Activated T-cell treated with anti-CD3 and anti-CD28 coated beads, Interleukin-2, amount 50 U/mL, for 24 hours (primary cell): ENCODE measurements around the gene FAM149A.

ENCODE experiments used
- DNase-seq: peaks from one replicate; pipeline ENCODE4 v3.0.0-alpha.2; 2020
- H3K27ac Mint-ChIP-seq: 2 replicates; pipeline ENCODE4 v1.8.0; 2020; ENCODE audit warnings: mild to moderate bottlenecking, mixed read lengths
- H3K27me3 Mint-ChIP-seq: 2 replicates; pipeline ENCODE4 v1.8.0; 2020; ENCODE audit warnings: mixed read lengths
- H3K36me3 Mint-ChIP-seq: 2 replicates; pipeline ENCODE4 v1.8.0; 2020; ENCODE audit warnings: low read depth, mixed read lengths
- H3K4me1 Mint-ChIP-seq: 2 replicates; pipeline ENCODE4 v1.8.0; 2020; ENCODE audit warnings: low read depth, mixed read lengths
- H3K4me3 Mint-ChIP-seq: 2 replicates; pipeline ENCODE4 v1.8.0; 2020; ENCODE audit warnings: mild to moderate bottlenecking, moderate library complexity, mixed read lengths
- H3K9me3 Mint-ChIP-seq: 2 replicates; pipeline ENCODE4 v1.8.0; 2020; ENCODE audit warnings: mixed read lengths

FAM149A gene

DNA sequence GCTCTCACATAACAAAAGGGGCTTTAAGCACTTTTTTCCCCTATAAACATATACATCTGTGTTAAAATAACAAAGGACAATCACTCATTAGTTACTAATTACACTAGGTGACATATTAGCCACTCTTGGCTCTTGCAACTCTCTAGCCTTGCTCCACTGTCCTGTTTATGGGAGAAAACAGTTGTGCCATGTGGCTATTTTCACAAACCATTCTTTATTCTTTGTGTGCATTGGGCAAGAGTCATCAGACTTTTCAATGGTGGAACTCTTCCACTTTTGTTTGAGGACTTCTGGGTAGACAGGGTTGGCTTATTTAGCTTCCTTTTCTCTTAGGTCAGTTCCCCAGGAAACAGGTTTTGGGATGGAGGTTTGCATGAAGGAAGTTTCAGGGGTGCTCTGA is 16.0 kb upstream of the FAM149A start:
- peaks cover 14% of the 10 kb centered on the region for H3K27me3 Mint-ChIP-seq

DNA sequence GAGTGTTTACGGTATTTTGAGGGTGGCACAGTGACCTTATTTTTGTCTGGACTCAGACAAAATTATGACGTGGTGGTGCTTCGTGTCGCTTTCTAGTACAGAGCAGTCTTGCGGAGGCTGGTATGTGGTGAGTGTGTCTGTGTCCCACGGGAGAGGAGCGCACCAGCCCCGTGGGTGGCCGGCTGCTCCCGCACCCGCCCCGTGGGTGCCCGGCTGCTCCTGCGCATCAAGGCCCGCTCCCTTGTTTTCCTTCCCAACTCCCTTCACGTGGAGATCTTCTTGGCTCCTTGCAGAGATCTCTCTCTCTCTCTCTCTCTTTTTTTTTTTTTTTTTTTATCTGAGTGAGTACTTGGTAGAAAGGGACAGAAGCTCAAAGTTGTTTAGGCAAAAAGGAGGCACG is 12.2 kb upstream of the FAM149A start:
- Mint-ChIP-seq H3K27me3 (peaks cover 25% of the 10 kb centered on the region), H3K9me3 (no peaks in the 10 kb centered on the region), H3K4me3 (no peak overlapping the region), H3K4me1 (no peaks in the 10 kb centered on the region), H3K27ac (no peak overlapping the region), H3K36me3 (no peaks in the 10 kb centered on the region)
- no peak for DNase-seq

More for the DNA sequence above, 16.0 kb upstream of the FAM149A start:
- Mint-ChIP-seq H3K4me3 (no peak overlapping the region), H3K36me3 (no peaks in the 10 kb centered on the region), H3K4me1 (no peaks in the 10 kb centered on the region), H3K27ac (no peak overlapping the region), H3K9me3 (no peaks in the 10 kb centered on the region)
- DNase-seq = no peak

DNA sequence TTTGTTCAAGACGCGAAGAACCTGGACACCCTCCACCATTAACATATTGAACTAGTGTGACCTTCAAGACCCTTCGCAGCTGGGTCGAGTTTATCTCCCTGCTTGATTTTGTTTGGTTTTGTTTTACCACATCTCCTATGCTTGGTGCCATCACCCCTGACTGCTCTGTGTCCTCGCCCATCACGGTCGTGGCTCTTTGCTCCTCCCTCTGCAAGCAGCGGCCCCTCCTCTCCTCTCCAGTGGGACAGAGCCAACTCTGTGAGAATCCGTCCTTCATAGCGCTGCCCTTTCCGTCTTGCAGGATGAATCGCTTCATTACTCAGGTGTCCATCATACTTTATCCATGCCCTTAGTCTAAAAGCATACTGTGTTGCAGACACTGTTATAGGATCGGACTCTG is 9.1 kb upstream of the FAM149A start:
- Mint-ChIP-seq H3K9me3 (no peaks in the 10 kb centered on the region), H3K27ac (no peak overlapping the region), H3K4me1 (no peaks in the 10 kb centered on the region), H3K27me3 (peaks cover 18% of the 10 kb centered on the region), H3K4me3 (no peak overlapping the region), H3K36me3 (no peaks in the 10 kb centered on the region)
- DNase-seq = no peak

DNA sequence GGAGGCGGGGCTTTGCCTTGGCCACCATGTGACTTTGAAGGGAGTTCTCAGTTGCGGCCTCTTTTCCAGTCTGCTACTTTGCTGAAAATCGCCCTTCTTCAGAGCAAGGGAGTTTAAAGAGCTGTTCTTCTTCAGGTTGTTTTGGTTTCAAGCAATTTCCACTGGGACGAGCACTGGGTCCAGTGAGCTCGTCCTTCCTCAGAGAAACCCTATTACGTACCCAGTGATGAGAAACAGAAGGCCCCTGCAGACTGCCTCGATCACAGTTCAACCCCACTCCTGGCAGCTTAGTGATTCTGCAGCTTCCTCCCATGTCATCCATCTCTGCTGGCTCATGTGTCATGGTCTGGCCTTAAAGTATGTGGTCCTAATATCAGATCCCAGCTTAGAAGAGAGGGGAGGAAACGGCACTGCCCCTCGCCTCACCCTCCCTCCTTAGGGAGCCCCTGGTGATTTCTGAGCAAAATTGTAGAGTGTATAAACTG is 7.8 kb upstream of the FAM149A start:
- H3K27ac Mint-ChIP-seq = no peak overlapping the region
- DNase-seq = no peak
- H3K9me3 Mint-ChIP-seq = no peaks in the 10 kb centered on the region
- H3K4me3 Mint-ChIP-seq = no peak overlapping the region
- no peaks in the 10 kb centered on the region for H3K36me3 Mint-ChIP-seq
- H3K27me3 Mint-ChIP-seq = peaks cover 28% of the 10 kb centered on the region
- no peaks in the 10 kb centered on the region for H3K4me1 Mint-ChIP-seq

DNA sequence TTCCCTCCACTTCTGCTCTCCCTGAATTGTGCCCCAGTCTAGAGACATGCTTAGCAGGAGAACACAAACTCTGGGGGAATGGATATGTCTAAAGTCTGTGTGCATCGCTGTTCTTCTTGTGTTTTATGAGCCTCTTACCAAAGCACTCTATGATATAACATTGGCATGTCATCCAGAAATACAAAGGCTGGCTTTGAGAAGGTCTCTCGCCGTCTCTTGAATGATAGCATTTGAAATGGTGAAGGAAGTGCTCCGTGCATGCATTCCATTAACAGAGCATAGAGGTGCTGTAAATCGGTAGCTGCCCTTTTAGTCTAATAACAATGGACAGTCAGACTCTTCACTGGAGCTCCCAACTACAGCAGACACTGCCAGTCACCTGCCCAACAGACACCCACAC is 7.1 kb upstream of the FAM149A start:
- no peak for DNase-seq
- Mint-ChIP-seq H3K36me3 (no peaks in the 10 kb centered on the region), H3K27me3 (peaks cover 32% of the 10 kb centered on the region)

DNA sequence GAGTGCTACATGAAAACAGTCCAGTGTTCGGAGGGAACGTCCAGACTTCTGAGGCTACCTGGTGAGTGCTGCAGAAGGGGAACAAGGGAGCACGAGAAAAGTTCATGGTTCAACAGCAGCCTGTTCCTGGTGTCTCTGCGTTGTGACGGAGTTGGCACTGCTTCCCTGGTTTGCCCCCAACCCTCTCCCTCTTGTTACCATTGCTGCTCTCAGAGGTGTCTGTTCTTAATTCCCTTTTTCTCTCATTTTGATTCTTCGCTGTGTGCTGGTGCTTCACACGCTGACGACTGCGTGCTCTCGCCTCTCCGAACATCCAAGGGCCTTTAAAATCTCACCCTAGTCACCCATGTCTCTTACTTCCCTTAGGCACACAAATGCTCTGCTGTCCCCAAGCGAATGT is 1.6 kb upstream of the FAM149A start:
- Mint-ChIP-seq H3K27me3 (peaks cover 64% of the 10 kb centered on the region), H3K27ac (no peak overlapping the region), H3K4me1 (peaks cover 8% of the 10 kb centered on the region), H3K9me3 (no peaks in the 10 kb centered on the region), H3K4me3 (no peak overlapping the region), H3K36me3 (no peaks in the 10 kb centered on the region)
- DNase-seq = no peak

More for the DNA sequence above, 7.1 kb upstream of the FAM149A start:
- Mint-ChIP-seq H3K4me3 (no peak overlapping the region), H3K27ac (no peak overlapping the region), H3K9me3 (no peaks in the 10 kb centered on the region), H3K4me1 (no peaks in the 10 kb centered on the region)

DNA sequence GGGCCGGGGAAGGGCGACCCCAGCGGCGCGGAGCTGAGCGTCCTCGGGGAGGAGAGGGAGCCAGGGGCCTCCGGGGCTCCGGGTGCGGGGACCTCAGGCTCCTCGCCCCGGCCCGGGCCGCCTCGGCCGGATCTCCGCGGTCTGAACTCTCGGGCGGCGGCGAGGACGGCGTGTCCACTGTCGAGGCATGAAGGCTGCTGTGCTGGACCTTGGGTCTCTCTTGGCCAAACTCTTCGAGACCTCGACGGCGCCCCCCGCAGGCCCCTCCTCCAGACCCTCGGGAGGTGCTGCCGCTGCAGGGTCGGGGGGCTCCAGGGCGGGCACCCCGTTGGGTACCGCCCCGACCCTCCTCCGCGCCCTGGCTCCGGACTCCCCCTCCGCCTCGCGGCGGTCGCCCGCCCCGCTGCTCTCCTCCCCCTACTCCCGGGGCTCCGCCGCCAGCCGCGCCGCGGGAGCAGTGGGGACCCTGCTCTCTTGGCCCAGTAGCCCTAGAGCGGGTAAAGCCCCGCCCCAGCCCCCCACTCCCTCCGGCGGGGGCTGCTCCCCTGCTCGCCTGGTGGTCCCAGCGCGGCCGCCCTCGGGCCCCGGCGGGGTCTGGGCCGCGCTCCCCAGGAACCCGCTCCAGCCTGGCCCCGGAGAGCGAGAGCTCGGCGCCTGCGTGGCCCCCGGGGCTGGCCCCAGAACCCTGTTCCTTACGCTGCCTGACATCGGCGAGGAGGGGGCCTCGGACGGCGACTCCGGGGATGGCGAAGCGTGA is 564 bp downstream of the FAM149A start:
- H3K36me3 Mint-ChIP-seq = no peaks in the 10 kb centered on the region
- peak overlapping the region; percentile 63 for H3K4me3 Mint-ChIP-seq
- H3K27me3 Mint-ChIP-seq = peaks cover 80% of the 10 kb centered on the region

DNA sequence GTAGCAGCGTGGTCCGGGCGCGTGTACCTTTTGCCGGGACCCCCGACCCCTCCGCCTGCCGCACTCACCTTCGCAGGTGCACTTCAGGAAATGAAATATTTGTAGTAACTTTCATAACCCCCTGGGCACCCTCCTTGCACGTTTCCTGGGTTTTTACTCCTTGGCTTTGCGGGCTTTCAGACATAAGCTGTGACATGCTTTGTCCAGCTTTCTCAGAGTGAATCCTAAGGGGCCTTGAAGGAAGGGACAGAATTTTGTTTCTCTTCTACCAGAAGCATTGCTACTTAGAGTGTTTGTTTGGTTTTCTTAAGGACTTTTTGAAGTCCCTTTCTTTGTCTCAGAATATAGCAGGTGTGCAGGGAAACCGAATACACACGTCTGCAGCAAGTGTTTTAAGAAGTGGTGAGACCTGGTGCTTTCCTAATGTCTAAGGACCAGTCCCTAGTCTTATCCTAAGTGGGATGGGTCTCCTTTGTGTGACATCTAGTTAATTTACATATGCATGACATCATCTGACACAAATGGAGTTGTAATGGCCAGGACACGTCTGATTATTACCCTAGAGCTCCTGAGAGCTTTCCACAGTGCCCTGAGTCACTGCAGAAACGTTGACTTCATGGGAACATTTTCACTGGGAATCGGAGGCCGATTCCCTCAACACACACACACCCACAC is 1.3 kb downstream of the FAM149A start:
- Mint-ChIP-seq H3K27me3 (peaks cover 78% of the 10 kb centered on the region), H3K27ac (no peak overlapping the region), H3K9me3 (no peaks in the 10 kb centered on the region), H3K4me1 (peaks cover 8% of the 10 kb centered on the region), H3K36me3 (no peaks in the 10 kb centered on the region), H3K4me3 (peak overlapping the region; percentile 63)
- no peak for DNase-seq

More for the DNA sequence above, 564 bp downstream of the FAM149A start:
- DNase-seq = peak; percentile 31
- Mint-ChIP-seq H3K9me3 (no peaks in the 10 kb centered on the region), H3K4me1 (peaks cover 8% of the 10 kb centered on the region), H3K27ac (no peak overlapping the region)

DNA sequence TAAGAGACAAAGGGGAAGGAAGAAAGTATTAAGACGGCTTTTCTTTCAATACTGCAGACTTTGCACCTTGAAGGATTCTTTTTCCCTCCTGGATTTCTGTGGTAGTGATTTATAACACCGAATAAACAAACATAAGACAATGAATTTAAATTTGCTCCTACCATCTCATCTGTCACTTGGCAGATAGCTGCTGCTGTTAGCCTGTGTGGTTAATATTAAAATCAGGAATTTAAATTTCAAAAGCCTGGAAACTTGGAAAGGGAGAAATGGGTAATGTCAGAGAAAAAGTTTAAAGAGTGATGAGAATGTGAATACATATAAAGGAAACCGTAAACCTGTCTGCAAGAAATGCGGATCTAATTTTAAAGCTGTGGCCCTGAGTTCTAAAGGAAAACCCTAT is 3.4 kb downstream of the FAM149A start:
- H3K4me3 Mint-ChIP-seq = no peak overlapping the region
- DNase-seq = no peak
- H3K4me1 Mint-ChIP-seq = peaks cover 8% of the 10 kb centered on the region
- no peak overlapping the region for H3K27ac Mint-ChIP-seq
- H3K36me3 Mint-ChIP-seq = no peaks in the 10 kb centered on the region
- H3K27me3 Mint-ChIP-seq = peaks cover 61% of the 10 kb centered on the region
- no peaks in the 10 kb centered on the region for H3K9me3 Mint-ChIP-seq

DNA sequence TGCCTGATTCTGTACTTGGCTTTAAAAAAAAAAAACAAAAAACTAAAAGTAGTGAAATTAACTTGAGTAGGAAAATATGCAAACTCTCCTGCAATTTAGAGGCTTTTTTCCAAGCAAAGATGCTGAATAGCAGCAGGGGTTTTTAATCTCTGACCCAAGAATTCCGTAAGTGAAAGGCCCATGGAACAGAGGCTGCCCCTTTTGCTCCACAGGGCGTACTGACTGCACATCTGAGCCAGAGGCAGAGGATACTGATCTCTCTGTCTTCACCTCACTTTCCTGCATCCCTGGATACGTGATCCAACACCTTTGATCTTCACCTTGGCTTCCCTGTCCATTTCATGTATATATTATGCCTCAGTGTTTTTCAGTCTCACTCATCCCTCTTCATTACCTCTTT is 3.9 kb downstream of the FAM149A start:
- DNase-seq = no peak
- no peaks in the 10 kb centered on the region for H3K36me3 Mint-ChIP-seq
- H3K27me3 Mint-ChIP-seq = peaks cover 56% of the 10 kb centered on the region
- no peaks in the 10 kb centered on the region for H3K9me3 Mint-ChIP-seq
- no peak overlapping the region for H3K4me3 Mint-ChIP-seq
- no peak overlapping the region for H3K27ac Mint-ChIP-seq
- H3K4me1 Mint-ChIP-seq = peaks cover 8% of the 10 kb centered on the region

DNA sequence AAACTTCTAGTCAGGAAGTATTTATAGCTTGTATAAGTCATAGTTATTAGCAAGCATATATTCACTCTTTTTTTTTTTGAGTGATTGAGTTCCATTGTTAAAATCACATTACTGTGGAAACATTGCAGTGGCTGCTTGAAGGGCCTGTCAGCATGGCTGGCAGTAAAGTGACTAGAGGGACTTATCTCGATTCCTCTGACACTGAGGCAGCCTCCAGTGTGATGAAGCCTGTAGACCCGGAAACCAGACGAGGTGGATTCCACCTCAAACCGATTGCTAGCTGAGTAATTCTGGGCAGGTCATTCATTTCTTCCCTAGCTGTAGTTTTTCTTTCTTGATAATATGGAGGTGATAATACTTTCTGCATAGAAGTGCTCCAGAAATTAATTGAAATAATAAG is 4.7 kb downstream of the FAM149A start:
- Mint-ChIP-seq H3K4me3 (no peak overlapping the region), H3K36me3 (no peaks in the 10 kb centered on the region), H3K27me3 (peaks cover 48% of the 10 kb centered on the region), H3K9me3 (no peaks in the 10 kb centered on the region), H3K4me1 (peaks cover 8% of the 10 kb centered on the region), H3K27ac (no peak overlapping the region)
- DNase-seq = no peak

DNA sequence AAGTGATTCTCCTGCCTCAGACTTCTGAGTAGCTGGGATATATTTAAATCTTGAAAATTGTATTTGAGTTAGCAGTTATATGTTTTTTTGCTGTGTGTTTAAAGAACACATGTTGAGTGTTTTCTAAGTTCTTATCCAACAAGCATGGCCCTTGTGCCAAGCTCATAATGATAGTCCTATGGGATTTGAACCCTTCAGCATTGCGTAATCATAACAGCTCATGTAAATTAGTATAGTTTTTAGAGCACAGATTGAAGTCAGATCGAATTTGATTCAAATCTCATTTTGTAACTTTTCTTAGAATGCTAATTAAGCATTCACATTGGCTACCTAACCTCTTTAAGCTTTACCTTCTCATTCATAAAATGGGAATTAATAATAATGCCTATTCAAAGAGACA is 12.2 kb downstream of the FAM149A start:
- no peaks in the 10 kb centered on the region for H3K36me3 Mint-ChIP-seq
- no peaks in the 10 kb centered on the region for H3K9me3 Mint-ChIP-seq
- H3K27me3 Mint-ChIP-seq = peaks cover 25% of the 10 kb centered on the region
- H3K4me1 Mint-ChIP-seq = no peaks in the 10 kb centered on the region
- H3K4me3 Mint-ChIP-seq = no peak overlapping the region
- no peak overlapping the region for H3K27ac Mint-ChIP-seq
- no peak for DNase-seq

DNA sequence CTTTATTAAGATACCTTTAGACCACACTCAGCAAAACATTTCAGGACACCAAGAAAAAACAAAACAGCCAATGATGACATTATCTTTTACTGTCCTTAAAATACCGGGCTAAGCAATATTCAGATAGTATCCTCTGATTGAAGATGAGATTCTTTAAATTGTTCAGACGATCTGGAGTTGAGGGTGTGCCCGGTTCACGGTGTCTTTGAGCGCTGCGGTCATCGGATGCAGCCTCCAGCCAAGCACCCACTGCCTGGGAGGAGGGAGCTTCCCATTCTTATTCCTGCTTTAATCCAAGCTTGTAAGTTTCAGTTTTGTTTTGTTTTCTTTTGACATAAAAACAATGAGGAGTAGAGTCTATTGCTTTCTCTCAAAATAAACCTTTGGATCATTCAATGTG is 14.1 kb downstream of the FAM149A start:
- no peak for DNase-seq
- Mint-ChIP-seq H3K36me3 (no peaks in the 10 kb centered on the region), H3K9me3 (no peaks in the 10 kb centered on the region), H3K4me1 (no peaks in the 10 kb centered on the region), H3K27ac (no peak overlapping the region), H3K27me3 (peaks cover 25% of the 10 kb centered on the region), H3K4me3 (no peak overlapping the region)

DNA sequence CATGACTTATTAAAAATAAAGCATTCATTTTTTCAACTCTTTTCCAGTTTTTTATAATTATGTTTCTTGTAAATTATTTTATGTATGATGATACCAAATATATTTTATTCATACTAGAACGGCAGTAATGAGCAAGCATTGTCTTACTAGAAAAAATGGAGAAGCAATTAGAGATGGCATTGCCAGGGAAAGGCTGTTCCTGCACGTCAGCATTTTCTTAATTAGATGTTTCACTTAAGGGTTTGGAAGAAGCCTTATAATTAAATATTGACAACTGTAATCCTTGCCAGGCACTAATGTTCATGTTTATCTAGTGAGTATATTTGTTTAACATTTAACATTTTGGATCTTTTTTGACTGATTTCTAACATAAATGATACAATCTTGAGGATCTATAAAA is 16.6 kb downstream of the FAM149A start:
- no peak for DNase-seq
- no peaks in the 10 kb centered on the region for H3K4me1 Mint-ChIP-seq
- H3K9me3 Mint-ChIP-seq = no peaks in the 10 kb centered on the region
- no peak overlapping the region for H3K4me3 Mint-ChIP-seq
- H3K27ac Mint-ChIP-seq = no peak overlapping the region
- H3K36me3 Mint-ChIP-seq = no peaks in the 10 kb centered on the region
- peaks cover 25% of the 10 kb centered on the region for H3K27me3 Mint-ChIP-seq

DNA sequence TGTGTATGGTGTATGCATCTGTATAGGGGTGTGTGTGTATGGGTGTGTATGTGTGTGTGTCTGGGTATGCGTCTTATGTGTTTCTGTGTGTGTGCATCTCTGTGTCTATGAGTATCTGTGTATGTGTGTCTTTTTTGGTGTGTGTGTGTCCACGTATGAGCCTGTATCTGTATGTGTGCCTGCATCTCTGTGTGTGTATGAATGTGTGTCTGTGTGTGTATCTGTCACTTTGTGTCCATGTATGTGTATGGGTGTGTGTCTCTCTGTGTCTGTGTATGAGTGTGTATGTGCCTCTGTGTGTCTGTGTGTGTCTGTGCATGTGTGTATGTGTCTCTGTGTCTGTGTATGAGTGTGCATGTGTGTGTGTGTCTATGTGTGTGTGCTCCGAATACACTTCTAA is 24.3 kb downstream of the FAM149A start:
- Mint-ChIP-seq H3K4me3 (no peak overlapping the region), H3K27me3 (peaks cover 12% of the 10 kb centered on the region), H3K36me3 (no peaks in the 10 kb centered on the region), H3K4me1 (peaks cover 3% of the 10 kb centered on the region), H3K27ac (no peak overlapping the region), H3K9me3 (no peaks in the 10 kb centered on the region)
- DNase-seq = no peak
